Activated gamma-delta T cell (primary cell): Measurements from ENCODE around the gene SPINT4.

Source experiments
- DNase-seq: peaks from one replicate; lab custom pipeline; 2025; lab: John Stamatoyannopoulos, UW

The SPINT4 gene

DNA sequence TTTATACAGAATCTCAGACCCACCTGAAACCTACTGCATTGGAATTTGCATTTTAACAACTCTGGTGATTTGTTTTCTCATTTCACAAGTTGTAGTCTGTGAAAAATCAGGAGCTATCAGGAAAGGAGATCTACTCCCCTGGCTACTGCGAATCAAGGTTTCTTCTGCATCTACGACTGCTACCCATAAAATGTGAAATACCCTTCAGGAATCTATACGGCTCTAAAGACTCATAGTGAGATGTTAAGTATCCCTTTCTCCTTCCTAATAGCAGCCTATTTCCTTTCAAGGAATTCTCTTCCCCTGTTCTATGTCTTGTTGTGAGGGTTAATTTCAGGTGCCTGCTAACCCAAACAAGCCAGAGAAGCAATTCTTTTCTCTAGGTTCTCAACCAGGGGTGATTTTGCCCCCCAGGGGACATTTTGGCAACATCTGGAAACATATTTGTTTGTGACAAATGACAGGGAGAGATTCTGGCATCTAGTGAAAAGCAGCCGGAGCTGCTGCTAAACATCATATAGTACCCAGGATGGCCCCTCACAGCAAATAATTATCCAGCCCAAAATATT, 43.2 kb downstream of the SPINT4 start:
- DNase-seq, result no peak

DNA sequence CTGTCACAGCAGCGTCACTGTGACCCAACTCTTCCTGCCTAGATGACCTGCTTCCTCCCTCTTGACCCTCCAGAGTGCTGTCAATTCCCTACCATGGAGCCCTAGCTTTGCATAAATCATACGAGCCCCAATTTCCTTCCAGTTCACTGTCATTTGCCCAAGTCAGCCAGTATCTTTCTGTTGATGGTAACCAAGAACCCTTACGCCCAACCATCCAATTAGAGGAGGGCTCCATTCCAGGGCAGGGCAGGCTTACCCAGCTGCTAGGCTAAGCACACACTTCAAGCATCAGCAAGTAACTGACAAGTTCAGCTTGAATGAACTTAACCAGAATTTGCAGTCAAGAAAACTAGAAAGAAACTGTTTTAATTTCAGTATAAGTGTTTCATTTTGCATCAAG, 43.8 kb downstream of the SPINT4 start:
- no peak for DNase-seq

DNA sequence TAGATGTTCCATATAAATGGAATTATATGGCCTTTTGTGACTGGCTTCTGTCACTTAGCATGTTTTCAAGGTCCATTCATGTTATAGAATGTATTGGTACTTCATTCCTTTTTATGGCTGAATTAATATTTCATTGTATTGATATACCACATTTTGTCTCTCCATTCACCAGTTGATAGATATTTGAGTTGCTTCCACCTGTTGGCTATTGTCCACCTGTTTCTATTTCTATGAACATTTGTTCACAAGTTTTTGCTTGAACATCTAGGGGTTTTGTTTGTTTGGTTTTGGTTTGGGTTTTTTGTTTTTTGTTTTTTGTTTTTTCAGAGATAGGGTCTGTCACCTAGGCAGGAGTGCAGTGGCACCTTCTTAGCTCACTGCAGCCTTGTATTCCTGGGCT, 46.3 kb downstream of the SPINT4 start:
- no peak for DNase-seq

DNA sequence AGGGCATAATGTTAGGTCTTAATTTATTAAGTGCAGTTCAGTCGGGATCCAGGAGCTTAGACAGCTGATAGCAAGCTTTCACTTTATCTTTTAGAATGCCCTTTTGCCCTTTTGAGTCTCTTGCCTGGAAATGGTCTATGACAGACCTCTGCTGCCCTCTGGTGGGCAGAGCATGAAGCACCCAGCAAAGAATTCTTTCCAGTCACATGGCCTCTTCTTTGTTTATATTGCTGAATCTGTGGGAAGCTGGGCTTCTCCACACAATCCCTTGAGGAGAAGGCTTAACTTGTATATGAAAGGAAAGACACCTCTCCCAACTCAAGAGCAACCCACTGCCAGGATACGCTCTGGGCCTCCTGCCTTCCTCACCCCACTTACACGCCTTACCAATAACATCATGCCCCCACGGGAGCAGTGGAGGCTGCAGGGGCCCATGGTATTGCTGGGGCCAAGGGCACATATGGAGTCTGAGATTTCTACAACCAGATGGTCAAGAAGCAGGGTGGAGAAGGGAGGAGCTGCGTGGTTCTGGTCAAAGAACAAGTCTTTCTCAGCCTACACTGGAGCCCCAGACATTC, 49.1 kb downstream of the SPINT4 start:
- no peak for DNase-seq

DNA sequence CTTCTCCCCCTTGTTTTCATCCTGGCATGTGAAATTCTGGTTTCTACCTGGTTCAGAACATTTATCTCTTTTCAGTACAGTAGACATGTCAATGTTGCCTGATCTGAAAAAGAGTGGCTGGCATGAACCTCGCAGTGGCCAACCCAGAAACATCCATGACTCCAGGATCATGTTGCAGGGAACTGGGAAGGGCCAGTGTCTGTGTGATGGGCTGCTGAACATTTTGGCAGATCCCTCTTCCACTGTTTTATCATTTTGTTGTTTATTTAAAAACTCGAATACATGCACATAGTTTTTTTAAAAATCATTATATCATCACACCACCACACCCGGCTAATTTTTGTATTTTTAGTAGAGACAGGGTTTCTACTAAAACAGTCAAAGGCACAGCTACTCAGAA, 50.5 kb downstream of the SPINT4 start:
- DNase-seq, result no peak

DNA sequence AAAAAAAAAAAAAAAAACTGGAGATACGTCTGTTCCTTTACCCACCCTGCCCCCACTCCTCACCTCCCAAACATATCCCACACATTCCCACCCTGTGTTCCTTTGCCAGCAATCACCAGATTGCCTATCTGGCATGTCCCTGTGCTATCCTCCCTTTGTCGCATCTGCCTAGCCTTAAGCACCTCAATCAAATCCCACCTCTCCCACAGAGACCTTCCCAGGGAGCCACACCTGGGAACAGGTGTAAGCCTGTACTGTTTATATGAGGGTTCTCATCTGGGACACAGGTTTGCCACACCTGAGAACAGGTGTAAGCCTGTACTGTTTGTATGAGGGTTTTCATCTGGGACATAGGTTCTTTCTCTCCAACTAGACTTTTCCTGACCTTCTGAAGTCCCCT, 52.8 kb downstream of the SPINT4 start:
- no peak for DNase-seq

DNA sequence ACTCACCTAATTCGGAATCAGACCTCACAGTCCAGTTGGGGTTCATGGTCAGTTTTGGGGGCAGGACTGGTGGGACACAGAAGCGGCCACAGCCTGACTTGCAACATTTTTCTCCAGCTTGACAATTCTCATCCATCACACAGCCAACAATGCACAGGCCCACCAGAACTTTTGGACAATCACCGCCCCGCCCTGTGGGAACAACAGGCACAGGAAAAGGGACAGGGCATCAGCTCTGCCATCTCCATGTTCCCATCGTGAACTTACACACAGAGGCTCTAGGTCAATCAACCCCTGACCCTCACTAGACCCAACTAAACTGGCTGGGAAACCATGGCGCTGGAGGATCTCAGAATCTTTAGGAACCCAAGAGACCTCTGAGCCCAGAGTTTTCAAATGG, 53.3 kb downstream of the SPINT4 start:
- no peak for DNase-seq
